GM18873 (cell line): ENCODE data around the gene OPA1.
A peak's percentile ranks its signal among the peaks of the same experiment; 100 is the strongest.
"Not testable (repeated sequence)": the region's sequence is repeated elsewhere in the genome, so short reads cannot be mapped to it uniquely, and the experiment has no call there.

ENCODE experiments used
- ATAC-seq: cut with Tn5 transposase; IDR thresholded peaks from one replicate; pipeline ENCODE4 v1.9.1; 2021; ENCODE audit warnings: mild to moderate bottlenecking, moderate library complexity, moderate number of reproducible peaks; ENCODE audit not compliant: unreplicated experiment, low FRiP score

The OPA1 gene

GRCh38 chr3:193586526-193586925 is 6.5 kb upstream of the OPA1 start:
- ATAC-seq: no peak

GRCh38 chr3:193589129-193589528 is 3.9 kb upstream of the OPA1 start:
- ATAC-seq: no peak

DNA sequence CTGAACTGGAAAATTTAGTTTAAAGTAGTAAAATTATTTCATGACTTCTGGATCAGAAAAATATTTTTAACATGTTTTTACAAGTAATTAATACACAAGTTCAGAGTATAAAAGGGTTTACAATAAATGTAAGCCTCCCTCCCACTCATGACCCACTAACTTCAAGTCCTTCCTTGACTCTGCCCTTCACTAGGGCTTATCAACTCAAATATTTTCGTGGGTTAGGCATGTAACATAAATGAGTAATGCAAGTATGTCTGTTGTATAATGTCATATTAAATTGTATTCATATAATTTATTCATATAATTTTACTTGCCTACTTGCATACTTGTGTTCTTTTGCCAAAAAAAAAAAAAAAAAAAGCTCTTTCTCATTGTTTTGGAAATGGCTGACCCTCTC is 3.4 kb upstream of the OPA1 start:
- ATAC-seq: no peak

DNA sequence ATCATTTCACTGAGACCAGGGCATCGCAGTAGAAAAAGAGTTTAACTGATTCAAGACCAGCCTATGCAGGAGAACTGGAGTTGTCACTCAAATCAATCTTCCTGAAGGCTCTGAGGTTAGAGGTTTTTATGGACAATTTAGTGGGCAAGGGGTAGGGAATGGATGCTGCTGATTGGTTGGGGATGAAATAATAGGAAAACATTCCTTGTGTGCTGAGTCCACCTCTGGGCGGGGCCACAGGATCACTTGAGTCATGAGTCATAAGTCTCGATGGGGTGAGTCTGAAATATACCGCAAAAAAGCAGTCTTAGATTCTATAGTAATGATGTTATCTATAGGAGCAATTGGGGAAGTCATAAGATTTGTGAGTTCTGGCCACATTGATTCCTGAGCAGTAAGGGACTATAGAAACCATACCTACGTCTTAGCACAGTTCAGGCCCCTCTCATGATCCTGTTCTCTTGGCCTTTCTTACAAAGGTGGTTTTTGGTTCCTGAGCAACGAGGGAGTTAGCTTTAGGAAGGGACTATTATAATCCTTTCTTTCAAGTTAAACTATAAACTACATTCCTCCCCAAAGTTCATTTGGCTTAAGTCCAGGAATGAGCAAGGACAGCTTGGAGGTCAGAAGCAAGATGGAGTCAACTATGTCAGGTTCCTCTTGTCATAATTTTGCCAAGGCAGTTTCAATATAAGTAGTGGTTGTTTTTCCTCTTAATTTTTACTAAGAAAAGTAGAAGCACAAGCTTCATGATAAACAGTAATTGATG is 2.7 kb upstream of the OPA1 start:
- no peak for ATAC-seq

DNA sequence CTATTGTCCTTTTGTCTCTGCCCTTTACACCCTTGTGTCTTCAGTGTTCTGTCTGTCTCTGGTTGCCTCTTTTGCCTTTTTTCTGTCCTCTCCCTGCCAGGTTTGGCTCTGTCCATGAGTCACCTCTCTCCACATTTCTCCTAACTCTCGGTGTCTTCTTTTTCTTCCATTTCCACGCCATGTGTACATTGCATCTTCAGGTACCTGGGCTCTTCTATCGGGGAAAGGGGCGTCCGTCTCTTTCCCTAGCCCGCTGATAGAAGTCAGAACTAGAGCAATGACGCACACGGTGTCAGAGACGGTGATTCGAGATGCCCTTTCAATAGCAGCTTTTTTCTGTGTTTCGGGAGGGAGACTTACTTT is 641 bp downstream of the OPA1 start:
- peak; percentile 18 for ATAC-seq

DNA sequence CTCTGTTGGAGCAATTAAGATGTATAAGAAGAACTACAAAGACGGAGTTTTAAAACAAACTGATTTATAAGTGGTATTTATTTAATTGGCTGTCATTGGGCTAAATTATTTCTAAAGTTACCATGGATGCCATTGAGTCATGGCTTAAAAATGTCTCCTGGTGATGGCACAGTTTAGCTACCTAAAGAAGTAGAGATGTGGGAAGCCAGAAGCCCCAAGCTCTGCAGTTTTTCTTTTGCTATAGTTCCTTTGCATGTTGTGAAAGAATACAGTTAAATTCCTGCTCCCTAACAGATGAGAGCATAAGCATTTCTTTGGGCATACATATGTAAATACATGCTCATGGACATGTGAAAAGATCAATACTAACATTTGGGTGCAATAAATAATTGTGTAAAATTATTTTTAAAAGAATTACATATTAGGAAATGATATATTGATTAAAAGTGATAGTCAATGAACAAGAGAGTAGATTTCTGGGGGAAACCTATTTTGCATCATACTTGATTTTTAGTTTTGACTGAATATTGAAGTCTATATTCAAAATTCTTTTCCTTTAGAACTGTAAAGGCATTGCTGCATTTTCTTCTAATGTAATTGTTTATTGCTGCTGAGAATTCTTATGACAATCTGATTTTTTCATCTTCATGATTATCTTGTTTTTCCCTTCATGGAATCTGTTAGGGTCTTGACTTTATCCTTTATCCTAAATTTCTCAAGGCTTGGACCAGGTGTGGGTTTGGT is 2.1 kb downstream of the OPA1 start:
- ATAC-seq: no peak

- ATAC-seq: no peak
Observed at GRCh38 chr3:193595939-193596487, 3.0 kb downstream of the OPA1 start.

- ATAC-seq: no peak
Observed at GRCh38 chr3:193598202-193598601, 5.2 kb downstream of the OPA1 start.

- ATAC-seq: no peak
Observed at GRCh38 chr3:193599393-193599792, 6.4 kb downstream of the OPA1 start.

- peak; percentile 53 for ATAC-seq
Observed at GRCh38 chr3:193605876-193606275, 12.9 kb downstream of the OPA1 start.

DNA sequence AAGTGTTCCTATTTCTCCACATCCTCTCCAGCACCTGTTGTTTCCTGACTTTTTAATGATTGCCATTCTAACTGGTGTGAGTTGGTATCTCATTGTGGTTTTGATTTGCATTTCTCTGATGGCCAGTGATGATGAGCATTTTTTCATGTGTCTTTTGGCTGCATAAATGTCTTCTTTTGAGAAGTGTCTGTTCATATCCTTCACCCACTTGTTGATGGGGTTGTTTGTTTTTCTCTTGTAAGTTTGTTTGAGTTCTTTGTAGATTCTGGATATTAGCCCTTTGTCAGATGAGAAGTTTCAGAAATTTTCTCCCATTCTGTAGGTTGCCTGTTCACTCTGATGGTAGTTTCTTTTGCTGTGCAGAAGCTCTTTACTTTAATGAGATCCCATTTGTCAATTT is 13.9 kb downstream of the OPA1 start:
- not testable (repeated sequence) for ATAC-seq

DNA sequence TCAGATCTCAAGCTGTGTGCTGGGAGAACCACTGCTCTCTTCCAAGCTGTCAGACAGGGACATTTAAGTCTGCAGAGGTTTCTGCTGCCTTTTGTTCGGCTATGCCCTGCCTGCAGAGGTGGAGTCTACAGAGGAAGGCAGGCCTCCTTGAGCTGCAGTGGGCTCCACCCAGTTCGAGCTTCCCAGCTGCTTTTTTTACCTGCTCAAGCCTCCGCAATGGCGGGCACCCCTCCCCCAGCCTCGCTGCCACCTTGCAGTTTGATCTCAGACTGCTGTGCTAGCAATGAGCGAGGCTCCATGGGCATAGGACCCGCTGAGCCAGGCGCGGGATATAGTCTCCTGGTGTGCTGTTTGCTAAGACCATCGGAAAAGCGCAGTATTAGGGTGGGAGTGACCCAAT is 17.5 kb downstream of the OPA1 start:
- ATAC-seq: not testable (repeated sequence)

- ATAC-seq: no peak
Observed at GRCh38 chr3:193614430-193614829, 21.4 kb downstream of the OPA1 start.

DNA sequence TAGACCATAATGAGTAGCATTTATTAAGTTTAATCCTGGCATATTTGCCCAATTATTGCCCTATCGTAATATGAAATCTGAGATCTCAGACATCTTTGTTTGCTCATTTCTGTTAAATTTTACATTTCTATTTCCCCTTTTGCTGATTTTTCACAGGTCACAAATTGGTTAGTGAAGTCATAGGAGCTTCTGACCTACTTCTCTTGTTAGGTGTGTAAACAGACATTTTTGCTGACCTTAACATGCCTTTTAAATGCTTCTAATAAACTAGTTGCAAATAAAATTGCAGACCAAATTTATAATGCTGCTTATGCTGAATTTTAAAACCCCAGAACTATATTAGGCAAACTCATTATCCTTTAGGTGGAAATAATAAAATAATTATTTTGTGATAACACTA is 24.6 kb downstream of the OPA1 start:
- ATAC-seq: no peak

DNA sequence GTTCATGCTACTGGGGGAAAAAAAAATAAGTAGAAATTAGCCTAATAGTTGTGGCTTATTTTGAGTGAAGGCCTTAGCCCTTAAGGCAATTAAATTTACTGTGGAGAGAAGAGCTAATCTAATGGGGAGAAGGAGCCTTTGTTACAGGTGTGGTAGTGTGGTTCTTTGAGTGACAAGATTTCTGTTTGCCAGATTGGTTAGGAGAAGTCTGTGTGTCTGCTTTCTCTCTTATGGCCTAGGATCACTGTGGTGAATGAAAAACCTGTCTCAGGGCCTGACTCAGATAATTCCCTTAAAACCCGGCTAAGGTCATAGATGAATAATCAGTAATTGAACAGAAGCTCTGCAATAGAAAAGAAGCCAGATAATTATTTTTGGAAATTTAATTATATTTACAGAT is 27.0 kb downstream of the OPA1 start:
- no peak for ATAC-seq

DNA sequence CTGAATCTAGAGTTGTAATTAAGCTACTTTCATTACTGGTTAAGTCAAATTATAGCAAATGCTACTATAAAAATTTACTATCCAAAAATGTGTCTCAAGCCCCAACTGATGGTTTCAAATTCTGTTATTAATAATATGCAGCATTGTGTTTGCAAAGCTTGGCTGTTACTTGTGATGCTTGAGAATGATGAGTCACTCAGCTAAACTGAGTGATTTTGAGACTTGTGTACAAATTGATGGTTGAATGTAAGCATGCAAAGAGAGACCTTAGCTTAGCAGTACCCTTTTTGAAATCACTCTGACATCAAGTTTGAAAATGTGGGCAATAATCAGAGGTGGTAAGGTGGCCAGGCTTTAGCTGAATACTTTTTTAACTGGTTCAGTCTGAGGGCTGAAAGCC is 27.6 kb downstream of the OPA1 start:
- ATAC-seq: peak; percentile 81

- no peak for ATAC-seq
Observed at GRCh38 chr3:193621127-193621526, 28.1 kb downstream of the OPA1 start.

- ATAC-seq: no peak
Observed at GRCh38 chr3:193630005-193630404, 37.0 kb downstream of the OPA1 start.

DNA sequence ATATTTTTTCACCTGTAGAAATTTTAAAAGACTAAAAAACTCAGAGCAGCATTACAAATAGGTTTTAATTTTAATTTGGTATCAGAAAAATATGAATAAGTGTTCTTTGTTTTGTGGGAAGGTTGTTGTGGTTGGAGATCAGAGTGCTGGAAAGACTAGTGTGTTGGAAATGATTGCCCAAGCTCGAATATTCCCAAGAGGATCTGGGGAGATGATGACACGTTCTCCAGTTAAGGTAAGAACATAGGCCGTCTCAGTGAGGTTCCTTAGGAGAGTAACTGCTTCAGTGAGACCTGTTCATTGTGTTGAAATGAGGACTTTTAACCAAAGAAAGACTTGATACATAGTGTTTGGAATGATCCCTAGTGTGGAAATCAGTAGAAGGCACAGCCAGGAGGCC is 44.8 kb downstream of the OPA1 start:
- no peak for ATAC-seq

DNA sequence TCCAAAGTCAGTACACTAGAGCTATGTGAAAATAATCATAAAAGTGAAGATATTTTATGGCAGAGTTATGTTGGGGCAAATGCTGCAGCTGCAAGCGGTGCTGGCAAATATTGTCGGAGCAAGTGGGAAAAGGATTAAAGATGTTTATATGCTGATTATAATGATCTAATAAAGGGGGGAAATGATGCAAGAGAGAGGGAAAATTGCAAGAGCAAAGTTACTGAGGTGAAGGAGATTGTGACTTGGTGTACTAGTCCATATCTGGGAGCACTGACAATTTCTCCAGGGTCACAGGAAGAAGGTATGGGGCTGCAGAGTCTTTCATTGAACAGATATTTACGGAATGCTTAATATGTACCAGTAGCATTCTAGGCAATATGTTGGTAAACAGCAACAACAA is 45.8 kb downstream of the OPA1 start:
- no peak for ATAC-seq

GRCh38 chr3:193640165-193640715 is 47.2 kb downstream of the OPA1 start:
- no peak for ATAC-seq
